MM.1S (cell line): ENCODE measurements around the gene PGAP1.

Source experiments
- DNase-seq: peaks from one replicate; pipeline ENCODE4 v3.0.0-alpha.2; 2015
- H2AFZ ChIP-seq: fragments of 300-600 bp; sonication (generic); 2 replicates; pipeline ENCODE4 v1.6.0; 2016; ENCODE audit warnings: antibody characterized with exemption, low read length
- H3F3A ChIP-seq: fragments of 300-600 bp; sonication (generic); 2 replicates; pipeline ENCODE4 v1.6.1; 2016; ENCODE audit warnings: mild to moderate bottlenecking, antibody characterized with exemption, low read length, moderate library complexity, mixed read lengths; ENCODE audit not compliant: insufficient read depth
- H3K27ac ChIP-seq: fragments of 300-600 bp; sonication (generic); 2 replicates; pipeline ENCODE4 v1.5.1; 2016; ENCODE audit warnings: mild to moderate bottlenecking, low read length
- H3K27me3 ChIP-seq: fragments of 300-600 bp; sonication (generic); replicated peaks from 2 replicates; pipeline ENCODE4 v1.6.0; 2016; ENCODE audit warnings: low read length; ENCODE audit not compliant: insufficient read depth
- H3K36me3 ChIP-seq: fragments of 300-600 bp; sonication (generic); replicated peaks from 2 replicates; pipeline ENCODE4 v1.6.1; 2016; ENCODE audit warnings: mild to moderate bottlenecking, low read length, mixed read lengths; ENCODE audit not compliant: insufficient read depth
- H3K4me1 ChIP-seq: fragments of 300-600 bp; sonication (generic); 2 replicates; pipeline ENCODE4 v1.6.1; 2016; ENCODE audit warnings: low read length, mixed read lengths
- H3K4me2 ChIP-seq: fragments of 300-600 bp; sonication (generic); 2 replicates; pipeline ENCODE4 v1.6.0; 2016; ENCODE audit warnings: low read depth, low read length
- H3K4me3 ChIP-seq: fragments of 300-600 bp; sonication (generic); 2 replicates; pipeline ENCODE4 v1.5.1; 2016; ENCODE audit warnings: low read length, mixed read lengths
- H3K79me2 ChIP-seq: fragments of 300-600 bp; sonication (generic); 2 replicates; pipeline ENCODE4 v1.6.1; 2016; ENCODE audit warnings: mixed run types, low read length, mixed read lengths
- H3K9ac ChIP-seq: fragments of 300-600 bp; sonication (generic); 2 replicates; pipeline ENCODE4 v1.6.1; 2016; ENCODE audit warnings: low read length, mixed read lengths
- H3K9me2 ChIP-seq: fragments of 300-600 bp; sonication (generic); replicated peaks from 2 replicates; pipeline ENCODE4 v1.6.1; 2016; ENCODE audit warnings: mild to moderate bottlenecking, low read length, mixed read lengths; ENCODE audit not compliant: insufficient read depth
- H3K9me3 ChIP-seq: fragments of 300-600 bp; sonication (generic); replicated peaks from 2 replicates; pipeline ENCODE4 v1.6.1; 2016; ENCODE audit warnings: mild to moderate bottlenecking, low read length, mixed read lengths; ENCODE audit not compliant: insufficient read depth
- H4K20me1 ChIP-seq: fragments of 300-600 bp; sonication (generic); 2 replicates; pipeline ENCODE4 v1.6.1; 2016; ENCODE audit warnings: mild to moderate bottlenecking, low read length, moderate library complexity, mixed read lengths; ENCODE audit not compliant: insufficient read depth
- EZH2 ChIP-seq: fragments of 300-600 bp; sonication (generic); optimal IDR thresholded peaks from 2 replicates; pipeline ENCODE3; 2017; ENCODE audit warnings: low read depth, mild to moderate bottlenecking, antibody characterized with exemption, low read length, mixed read lengths
- EZH2phosphoT487 ChIP-seq: fragments of 300-600 bp; sonication (generic); IDR thresholded peaks from 2 replicates; pipeline ENCODE4 v1.6.1; 2018; ENCODE audit warnings: antibody characterized with exemption, low read length
- TF ChIP-seq, protein P1 (sequence below): fragments of 300-600 bp; sonication (generic); IDR thresholded peaks from 2 replicates; pipeline ENCODE4 v1.5.1; 2016; ENCODE audit warnings: antibody characterized with exemption, low read length, mixed read lengths

PGAP1 gene

DNA sequence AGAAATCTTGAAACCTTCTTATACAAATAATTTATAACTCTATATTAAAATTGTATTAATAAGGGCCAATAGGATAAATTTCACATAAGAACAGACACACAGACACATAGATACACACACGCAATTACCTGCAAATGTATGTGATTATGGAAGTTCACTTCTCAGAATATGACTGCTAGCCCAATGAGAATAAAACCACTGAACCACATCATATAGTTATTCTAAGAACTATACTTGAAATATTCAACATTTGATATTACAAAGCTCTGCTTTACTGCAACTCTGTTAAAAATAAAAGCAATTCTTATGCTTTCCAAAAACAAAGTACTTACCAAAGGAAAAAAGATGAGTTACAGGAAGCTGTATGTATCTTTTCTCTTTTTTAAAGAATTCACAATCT is 51.1 kb downstream of the PGAP1 start:
- H3K4me2 ChIP-seq = no peak overlapping the region
- no peak for DNase-seq
- no peak for TF ChIP-seq EZH2
- TF ChIP-seq, protein P1, sequence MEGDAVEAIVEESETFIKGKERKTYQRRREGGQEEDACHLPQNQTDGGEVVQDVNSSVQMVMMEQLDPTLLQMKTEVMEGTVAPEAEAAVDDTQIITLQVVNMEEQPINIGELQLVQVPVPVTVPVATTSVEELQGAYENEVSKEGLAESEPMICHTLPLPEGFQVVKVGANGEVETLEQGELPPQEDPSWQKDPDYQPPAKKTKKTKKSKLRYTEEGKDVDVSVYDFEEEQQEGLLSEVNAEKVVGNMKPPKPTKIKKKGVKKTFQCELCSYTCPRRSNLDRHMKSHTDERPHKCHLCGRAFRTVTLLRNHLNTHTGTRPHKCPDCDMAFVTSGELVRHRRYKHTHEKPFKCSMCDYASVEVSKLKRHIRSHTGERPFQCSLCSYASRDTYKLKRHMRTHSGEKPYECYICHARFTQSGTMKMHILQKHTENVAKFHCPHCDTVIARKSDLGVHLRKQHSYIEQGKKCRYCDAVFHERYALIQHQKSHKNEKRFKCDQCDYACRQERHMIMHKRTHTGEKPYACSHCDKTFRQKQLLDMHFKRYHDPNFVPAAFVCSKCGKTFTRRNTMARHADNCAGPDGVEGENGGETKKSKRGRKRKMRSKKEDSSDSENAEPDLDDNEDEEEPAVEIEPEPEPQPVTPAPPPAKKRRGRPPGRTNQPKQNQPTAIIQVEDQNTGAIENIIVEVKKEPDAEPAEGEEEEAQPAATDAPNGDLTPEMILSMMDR = no peak
- H3K27me3 ChIP-seq = no peaks in the 10 kb centered on the region
- H2AFZ ChIP-seq = no peak overlapping the region
- H3K9me2 ChIP-seq = no peaks in the 10 kb centered on the region
- no peaks in the 10 kb centered on the region for H4K20me1 ChIP-seq
- no peaks in the 10 kb centered on the region for H3K79me2 ChIP-seq
- no peak overlapping the region for H3K27ac ChIP-seq
- H3F3A ChIP-seq = no peaks in the 10 kb centered on the region
- no peak overlapping the region for H3K9ac ChIP-seq
- H3K4me3 ChIP-seq = no peak overlapping the region
- H3K36me3 ChIP-seq = no peaks in the 10 kb centered on the region
- no peaks in the 10 kb centered on the region for H3K9me3 ChIP-seq
- no peaks in the 10 kb centered on the region for H3K4me1 ChIP-seq

DNA sequence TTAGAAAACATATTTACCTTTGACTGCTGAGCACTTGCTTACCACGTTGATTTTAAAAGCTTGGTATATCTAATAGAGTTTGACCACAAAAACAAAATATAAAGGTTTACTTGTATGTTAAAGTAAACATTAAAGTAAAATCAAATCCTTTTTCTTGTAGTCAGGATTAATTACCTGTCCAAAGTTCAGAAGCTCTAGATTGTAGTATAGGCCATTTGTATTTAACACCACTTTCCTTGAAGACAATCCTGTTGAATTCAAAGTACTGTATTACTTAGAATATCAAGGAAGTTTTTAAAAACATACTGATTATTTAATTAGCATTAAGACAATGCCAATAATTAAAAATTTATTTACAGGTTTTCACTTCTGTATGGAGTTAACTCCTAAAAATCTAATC is 53.0 kb downstream of the PGAP1 start:
- H3K4me3 ChIP-seq = no peak overlapping the region
- no peak overlapping the region for H2AFZ ChIP-seq
- H3F3A ChIP-seq = no peaks in the 10 kb centered on the region
- DNase-seq = no peak
- no peaks in the 10 kb centered on the region for H3K9me3 ChIP-seq
- H3K4me1 ChIP-seq = no peaks in the 10 kb centered on the region
- no peak overlapping the region for H3K27ac ChIP-seq
- no peaks in the 10 kb centered on the region for H3K9me2 ChIP-seq
- TF ChIP-seq, protein P1 = no peak
- no peak for TF ChIP-seq EZH2
- TF ChIP-seq EZH2phosphoT487 = no peak
- H4K20me1 ChIP-seq = no peaks in the 10 kb centered on the region
- H3K27me3 ChIP-seq = no peaks in the 10 kb centered on the region
- no peaks in the 10 kb centered on the region for H3K36me3 ChIP-seq
- H3K4me2 ChIP-seq = no peak overlapping the region
- H3K9ac ChIP-seq = no peak overlapping the region
- H3K79me2 ChIP-seq = no peaks in the 10 kb centered on the region

DNA sequence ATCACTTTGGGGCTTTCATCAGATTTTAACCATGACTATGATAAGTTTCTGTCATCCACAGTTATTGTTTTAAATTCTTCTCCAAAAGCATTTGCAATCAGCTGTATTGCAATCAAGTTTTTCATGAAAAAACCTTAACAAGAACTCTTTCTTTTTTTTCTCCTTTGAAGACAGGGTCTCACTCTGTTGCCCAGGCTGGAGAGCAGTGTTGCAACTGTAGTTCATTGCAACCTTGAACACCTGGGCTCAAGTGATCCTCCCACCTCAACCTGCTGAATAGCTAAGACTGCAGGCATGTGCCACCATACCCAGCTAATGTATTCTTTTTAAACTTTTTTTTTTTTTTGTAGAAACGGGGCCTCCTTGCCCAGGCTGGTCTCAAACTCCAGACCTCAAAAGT is 71.9 kb downstream of the PGAP1 start:
- Histone ChIP-seq H3K36me3 (no peaks in the 10 kb centered on the region), H3K27ac (no peak overlapping the region), H3F3A (no peaks in the 10 kb centered on the region), H3K4me3 (no peak overlapping the region), H2AFZ (no peak overlapping the region), H3K4me1 (no peaks in the 10 kb centered on the region), H3K9me2 (no peaks in the 10 kb centered on the region), H3K9ac (no peak overlapping the region), H4K20me1 (no peaks in the 10 kb centered on the region), H3K27me3 (no peaks in the 10 kb centered on the region), H3K79me2 (no peaks in the 10 kb centered on the region), H3K9me3 (no peaks in the 10 kb centered on the region), H3K4me2 (no peak overlapping the region)
- DNase-seq = no peak
- TF ChIP-seq, protein P1 = no peak
- TF ChIP-seq EZH2phosphoT487 = no peak
- no peak for TF ChIP-seq EZH2
